ENCODE data around the gene ADGRG1. TPM values are rescaled to one million over a fixed set of nuclear protein-coding genes. Genes with fewer than 3 reads are reported as not detected.
A peak's percentile ranks its signal among the peaks of the same experiment; 100 is the strongest.

The ADGRG1 gene
- total RNA-seq, 2 donors from 2014 or later = 4.3 to 8.2 TPM

DNA sequence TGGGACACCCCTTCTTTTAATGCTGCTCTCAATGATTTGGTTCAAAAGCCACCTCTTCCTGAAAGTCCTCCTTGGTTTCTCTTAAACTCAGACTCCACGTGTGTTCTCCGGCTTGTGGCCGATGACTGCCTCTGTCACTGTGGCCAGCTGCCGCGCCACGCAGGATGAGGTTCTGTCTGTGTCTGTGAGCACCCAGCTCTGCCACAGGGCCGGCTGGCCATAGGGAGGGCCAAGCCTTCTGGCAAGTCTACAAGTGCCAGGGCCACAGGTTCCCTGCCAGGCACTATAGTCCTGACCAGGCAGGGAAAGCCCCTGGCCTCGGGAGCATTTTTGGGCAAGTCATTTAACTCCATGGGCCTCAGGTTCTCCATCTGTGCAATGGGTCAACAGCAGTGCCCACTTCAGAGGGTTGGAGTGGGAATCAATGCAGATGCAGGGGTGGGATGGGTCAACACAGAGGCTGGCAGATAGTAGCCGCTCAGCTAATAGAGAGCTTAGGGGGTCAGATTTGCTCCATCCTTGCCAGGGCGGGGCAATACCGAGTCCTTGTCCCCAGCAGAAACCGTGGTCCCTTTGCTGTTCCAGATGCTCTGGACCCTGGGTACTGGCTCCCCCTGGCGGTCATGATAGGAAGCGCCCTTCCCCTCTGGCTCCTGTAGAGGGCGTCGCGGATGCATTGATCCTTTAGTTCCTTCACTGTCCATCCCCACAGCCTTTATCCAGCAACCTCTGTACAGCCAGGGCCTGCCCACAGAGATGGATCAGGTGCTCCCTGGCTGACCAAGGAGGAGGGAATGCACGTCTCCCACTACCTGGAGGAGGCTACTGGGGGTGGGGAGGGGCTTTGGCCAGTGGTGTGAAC is 20.4 kb downstream of the ADGRG1 start:
- ATAC-seq = peak; percentile 83 to 85
- Mint-ChIP-seq H3K36me3 (no peaks in the 10 kb centered on the region), H3K27ac (peak overlapping the region; percentile 56 to 68), H3K9me3 (no peaks in the 10 kb centered on the region)
- DNase-seq (ENCODE audit: low spot score in 2 of 2) = peak; percentile 87 to 94

DNA sequence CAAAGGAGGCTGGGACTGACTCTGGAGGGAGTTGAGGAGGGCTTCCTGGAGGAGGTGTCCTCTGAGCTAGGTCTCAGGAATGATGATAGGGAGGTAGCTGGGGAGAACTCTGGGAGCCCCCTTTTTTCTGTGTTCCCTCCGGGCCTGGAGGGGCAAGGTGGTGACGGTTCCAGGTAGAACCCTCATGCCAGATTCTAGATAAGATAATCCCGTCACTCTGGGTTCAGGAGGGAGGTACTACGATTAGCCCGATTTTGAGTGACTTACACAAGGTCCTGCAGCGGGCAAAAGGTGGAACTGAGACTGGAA is 21.0 kb downstream of the ADGRG1 start:
- Mint-ChIP-seq H3K27ac (peak overlapping the region; percentile 56 to 68), H3K36me3 (no peaks in the 10 kb centered on the region), H3K9me3 (no peaks in the 10 kb centered on the region)
- DNase-seq (ENCODE audit: low spot score in 2 of 2) (no peak), ATAC-seq (no peak)

DNA sequence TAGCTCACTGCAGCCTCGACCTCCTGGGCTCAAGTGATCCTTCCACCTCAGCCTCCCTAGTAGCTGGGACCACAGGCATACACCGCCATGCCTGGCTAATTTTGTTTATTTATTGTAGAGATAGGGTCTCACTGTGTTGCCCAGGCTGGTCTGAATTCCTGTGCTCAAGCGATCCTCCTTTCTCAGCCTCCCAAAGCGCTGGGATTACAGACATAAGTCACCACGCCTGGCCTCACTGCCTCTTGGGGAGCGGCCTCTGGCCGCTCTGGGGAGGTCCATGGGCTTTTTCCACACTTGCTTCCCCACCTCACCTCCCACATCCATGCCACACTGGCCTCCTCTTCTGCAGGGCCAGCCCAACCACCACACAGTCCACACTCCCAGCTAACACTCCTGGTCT is 21.4 kb downstream of the ADGRG1 start:
- ATAC-seq (no peak), DNase-seq (ENCODE audit: low spot score in 2 of 2) (no peak)
- H3K36me3 Mint-ChIP-seq = no peaks in the 10 kb centered on the region
- H3K9me3 Mint-ChIP-seq = no peaks in the 10 kb centered on the region
- peak overlapping the region in 1 of 2 donors; percentile 15 for H3K27ac Mint-ChIP-seq

DNA sequence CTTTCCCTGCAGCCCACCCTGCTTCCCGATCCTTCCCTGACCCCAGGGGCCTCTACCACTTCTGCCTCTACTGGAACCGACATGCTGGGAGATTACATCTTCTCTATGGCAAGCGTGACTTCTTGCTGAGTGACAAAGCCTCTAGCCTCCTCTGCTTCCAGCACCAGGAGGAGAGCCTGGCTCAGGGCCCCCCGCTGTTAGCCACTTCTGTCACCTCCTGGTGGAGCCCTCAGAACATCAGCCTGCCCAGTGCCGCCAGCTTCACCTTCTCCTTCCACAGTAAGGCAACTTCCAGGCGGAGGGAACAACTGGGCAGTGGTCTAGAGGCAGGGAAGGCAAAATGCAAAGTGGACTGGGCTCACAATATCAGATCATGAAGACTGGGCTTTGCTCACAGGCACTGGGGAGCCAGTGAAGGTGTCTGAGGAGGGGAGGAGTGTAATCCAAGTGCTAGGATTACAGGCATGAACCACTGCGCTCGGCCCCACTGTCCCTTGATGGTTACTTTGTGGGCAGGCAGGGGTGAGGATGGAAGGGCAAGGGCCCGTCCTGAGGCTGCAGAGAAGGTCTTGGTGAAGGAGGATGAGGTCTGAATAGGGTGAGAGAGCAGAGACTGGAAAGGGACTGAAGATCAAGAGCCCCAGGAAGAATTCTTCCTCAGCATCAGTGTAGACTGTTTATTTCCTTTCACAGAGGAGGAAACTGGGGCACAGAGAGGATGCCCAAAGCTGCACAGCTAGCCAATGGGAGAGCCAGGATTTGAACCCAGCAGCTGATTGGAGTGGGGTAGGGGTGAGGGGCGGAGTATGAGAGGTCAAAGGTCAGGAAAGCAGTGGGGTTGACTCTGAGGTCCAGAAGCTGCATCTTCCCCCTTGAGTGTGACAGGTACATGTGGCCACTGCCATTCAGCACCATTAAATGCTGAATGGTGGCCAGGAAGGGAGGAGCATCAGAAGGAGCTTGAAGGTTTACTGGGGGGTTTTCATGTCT is 23.2 kb downstream of the ADGRG1 start:
- no peaks in the 10 kb centered on the region for H3K9me3 Mint-ChIP-seq
- ATAC-seq (peak in 1 of 2 donors; percentile 46), DNase-seq (ENCODE audit: low spot score in 2 of 2) (no peak)
- peak overlapping the region; percentile 26 to 39 for H3K27ac Mint-ChIP-seq
- H3K36me3 Mint-ChIP-seq = no peaks in the 10 kb centered on the region

DNA sequence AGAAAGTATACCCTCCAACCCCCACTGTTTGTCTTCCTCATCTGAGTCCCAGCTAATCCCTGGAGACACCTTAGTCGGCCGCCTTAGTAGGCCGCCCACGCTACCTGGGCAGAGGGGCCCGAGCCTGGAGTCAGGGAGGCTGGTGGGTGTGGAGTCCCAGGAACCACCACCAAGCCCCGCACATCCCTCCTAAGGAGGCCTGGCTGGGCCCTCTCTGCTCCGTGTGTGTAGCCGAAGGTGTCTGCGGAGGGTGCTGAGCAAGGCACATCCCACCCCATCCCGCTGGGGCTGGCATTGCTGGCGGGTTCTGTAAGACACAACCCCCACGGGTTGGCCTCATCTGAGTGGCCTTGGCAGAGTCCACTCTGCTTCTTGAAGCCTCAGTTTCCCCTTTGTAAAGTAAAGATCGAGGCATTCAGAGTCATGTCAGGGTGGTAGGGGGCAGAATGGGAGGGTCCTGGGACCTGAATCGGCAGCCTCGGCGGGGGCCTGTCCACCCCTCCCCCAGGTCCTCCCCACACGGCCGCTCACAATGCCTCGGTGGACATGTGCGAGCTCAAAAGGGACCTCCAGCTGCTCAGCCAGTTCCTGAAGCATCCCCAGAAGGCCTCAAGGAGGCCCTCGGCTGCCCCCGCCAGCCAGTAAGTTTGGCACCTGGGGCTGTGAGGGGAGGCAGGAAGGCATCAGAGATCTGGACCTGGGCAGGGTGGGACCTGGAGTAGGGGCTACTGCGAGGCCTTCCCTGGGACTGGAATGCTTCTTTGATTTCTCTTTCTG is 24.5 kb downstream of the ADGRG1 start:
- DNase-seq (ENCODE audit: low spot score in 2 of 2) (no peak), ATAC-seq (no peak)
- Mint-ChIP-seq H3K27ac (no peak overlapping the region), H3K36me3 (no peaks in the 10 kb centered on the region), H3K9me3 (no peaks in the 10 kb centered on the region)

DNA sequence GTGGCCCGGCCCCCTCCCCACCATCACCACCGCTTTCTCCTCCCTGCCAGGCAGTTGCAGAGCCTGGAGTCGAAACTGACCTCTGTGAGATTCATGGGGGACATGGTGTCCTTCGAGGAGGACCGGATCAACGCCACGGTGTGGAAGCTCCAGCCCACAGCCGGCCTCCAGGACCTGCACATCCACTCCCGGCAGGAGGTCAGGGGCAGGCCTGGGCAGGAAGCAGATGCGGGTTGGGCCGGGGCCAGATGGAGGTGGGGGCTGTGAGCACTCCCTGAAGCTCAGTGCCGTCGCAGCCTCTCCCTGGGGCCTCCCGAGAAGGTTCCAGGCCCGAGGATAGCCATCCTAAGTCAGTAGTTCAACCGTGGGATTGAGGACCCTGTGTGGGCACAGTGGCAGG is 25.5 kb downstream of the ADGRG1 start:
- no peak overlapping the region for H3K27ac Mint-ChIP-seq
- no peaks in the 10 kb centered on the region for H3K36me3 Mint-ChIP-seq
- no peak for ATAC-seq
- H3K9me3 Mint-ChIP-seq = no peaks in the 10 kb centered on the region
- DNase-seq (ENCODE audit: low spot score in 2 of 2) = no peak

DNA sequence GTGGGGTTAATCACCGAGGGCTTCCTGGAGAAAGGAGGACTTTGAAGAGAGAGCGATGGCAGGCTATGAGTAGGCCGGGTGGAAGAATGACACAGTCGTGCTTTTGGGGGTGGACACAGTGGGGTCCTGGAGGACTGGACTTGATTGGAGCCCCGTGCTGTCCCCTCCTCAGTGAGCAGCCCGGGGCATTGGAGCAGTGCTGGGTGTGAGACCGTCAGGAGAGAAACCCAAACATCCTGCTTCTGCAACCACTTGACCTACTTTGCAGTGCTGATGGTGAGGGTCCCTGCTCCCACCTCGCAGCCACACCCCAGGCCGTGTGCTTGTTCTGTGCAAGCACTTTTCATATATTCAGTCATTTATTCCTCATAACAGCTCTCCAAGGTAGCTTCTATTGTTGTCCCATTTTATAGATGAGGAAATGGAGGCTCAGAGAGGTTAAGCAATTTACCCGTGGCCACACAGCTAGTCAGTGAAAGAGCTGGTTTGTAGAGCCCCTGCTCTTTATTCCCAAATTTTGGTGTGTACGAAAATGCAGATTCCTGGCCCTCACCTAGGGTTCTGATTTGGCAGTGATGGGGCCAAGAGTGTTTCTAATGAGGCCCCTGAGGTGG is 28.0 kb downstream of the ADGRG1 start:
- H3K36me3 Mint-ChIP-seq = no peaks in the 10 kb centered on the region
- DNase-seq (ENCODE audit: low spot score in 2 of 2) (no peak), ATAC-seq (no peak)
- H3K9me3 Mint-ChIP-seq = no peaks in the 10 kb centered on the region
- no peak overlapping the region for H3K27ac Mint-ChIP-seq

DNA sequence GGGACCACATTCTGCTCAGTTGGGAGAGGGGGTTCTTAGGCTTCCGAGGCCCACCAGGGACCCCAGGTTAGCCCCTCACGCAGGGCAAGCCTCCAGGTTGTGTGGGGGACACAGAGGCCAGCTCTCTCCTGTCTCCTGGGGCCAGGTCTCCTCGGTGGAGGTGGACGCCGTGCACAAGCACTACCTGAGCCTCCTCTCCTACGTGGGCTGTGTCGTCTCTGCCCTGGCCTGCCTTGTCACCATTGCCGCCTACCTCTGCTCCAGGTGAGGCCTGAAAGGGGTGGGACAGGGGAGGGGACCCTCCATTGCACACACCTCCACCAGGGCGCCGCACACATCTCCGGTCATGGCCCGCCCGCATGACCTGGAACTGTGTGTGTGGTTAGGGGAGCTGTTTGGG is 28.8 kb downstream of the ADGRG1 start:
- Mint-ChIP-seq H3K36me3 (no peaks in the 10 kb centered on the region), H3K9me3 (no peaks in the 10 kb centered on the region), H3K27ac (no peak overlapping the region)
- DNase-seq (ENCODE audit: low spot score in 2 of 2) (no peak), ATAC-seq (no peak)

DNA sequence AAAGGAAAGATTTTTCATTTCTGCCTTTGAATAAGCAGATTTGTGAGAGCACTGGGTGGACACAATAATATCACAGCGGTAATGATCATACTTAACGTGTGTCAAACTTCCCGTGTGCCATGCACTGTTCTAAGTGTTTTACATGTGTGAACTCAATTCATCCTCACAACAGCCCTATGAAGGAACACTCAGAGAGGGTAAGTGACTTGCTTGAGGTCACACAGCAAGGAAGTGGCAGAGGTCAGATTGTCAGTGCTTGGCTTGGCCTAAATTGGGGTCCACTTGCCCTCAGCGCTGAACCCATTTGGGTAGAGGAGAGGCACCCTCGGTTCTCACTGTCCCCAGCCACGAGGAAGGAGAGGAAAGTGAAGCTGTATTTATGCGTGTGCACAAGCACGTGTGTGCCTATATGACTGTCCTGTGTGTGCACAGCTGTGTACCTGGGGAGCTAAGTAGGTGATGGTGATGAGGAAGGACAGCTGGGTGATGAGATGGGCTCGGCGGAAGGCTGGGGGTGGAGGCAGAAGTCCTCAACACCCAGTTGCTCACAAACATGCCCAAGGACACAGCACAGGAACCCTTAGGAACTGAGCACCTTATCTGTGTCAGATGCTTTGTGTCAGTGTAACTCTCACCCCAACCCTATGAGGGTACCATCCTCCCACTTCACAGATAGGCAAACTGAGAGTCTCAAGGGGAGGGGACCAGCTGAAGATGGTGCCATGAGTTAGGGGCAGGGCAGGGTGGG is 29.9 kb downstream of the ADGRG1 start:
- H3K27ac Mint-ChIP-seq = peak overlapping the region in 1 of 2 donors; percentile 67
- DNase-seq (ENCODE audit: low spot score in 2 of 2) = no peak
- no peaks in the 10 kb centered on the region for H3K36me3 Mint-ChIP-seq
- ATAC-seq = no peak
- H3K9me3 Mint-ChIP-seq = no peaks in the 10 kb centered on the region

DNA sequence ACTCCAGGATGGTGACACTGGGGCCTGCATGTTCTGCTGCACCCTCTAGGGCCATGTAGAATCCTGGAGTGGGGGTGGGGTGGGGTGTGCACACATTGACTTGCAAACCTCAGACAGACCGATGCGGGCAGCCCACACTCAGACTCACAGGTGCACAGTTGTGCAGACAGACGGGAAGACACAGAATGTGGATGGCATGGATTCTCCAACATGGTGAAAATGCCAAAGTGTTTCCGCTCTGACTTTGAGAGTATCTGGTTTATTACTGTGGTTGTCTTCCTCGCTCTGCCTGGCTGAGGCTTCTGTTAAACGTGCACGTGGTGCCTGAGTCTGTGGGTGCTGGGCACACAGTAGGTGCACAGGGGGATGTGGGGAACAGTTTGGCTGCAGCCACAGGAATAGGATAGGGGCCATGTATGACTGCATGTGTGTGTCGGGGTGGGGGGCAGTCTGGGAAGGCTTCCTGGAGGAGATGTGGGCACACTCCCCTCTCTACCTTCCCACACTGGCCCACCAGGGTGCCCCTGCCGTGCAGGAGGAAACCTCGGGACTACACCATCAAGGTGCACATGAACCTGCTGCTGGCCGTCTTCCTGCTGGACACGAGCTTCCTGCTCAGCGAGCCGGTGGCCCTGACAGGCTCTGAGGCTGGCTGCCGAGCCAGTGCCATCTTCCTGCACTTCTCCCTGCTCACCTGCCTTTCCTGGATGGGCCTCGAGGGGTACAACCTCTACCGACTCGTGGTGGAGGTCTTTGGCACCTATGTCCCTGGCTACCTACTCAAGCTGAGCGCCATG is 30.6 kb downstream of the ADGRG1 start:
- Mint-ChIP-seq H3K27ac (peak overlapping the region in 1 of 2 donors; percentile 11), H3K36me3 (no peaks in the 10 kb centered on the region), H3K9me3 (no peaks in the 10 kb centered on the region)
- ATAC-seq = no peak
- no peak for DNase-seq (ENCODE audit: low spot score in 2 of 2)

DNA sequence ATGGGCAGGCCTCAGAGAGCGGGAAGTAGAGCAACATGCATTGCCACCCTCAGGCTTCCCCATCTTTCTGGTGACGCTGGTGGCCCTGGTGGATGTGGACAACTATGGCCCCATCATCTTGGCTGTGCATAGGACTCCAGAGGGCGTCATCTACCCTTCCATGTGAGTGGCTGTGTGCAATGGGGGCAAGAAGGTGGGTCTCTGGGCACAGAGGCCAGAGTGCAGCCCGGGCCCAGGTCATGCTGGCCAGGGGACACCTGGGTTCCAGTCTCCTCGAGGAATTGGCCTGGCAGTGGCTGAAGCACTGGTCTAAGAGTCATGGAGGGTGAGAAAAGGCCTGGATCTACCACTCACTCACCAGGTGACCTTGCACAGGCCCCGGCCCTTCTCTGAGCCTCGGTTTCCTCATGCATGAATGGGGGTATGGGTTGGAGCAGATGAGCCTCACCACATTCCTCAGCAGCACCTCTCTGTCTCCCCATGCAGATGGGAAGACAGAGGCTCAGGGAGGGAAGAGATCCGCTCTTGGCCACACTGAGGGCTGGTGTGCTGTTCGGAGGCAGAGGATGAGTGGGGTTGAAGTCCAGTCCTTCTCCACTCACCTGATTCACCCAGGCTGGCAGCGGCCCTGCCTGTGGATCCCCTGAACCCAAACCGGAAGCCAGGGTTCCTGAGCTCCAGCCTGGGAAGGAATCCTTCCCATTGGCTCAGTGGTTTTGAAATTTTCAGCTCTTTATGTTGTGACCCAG is 32.5 kb downstream of the ADGRG1 start:
- Mint-ChIP-seq H3K36me3 (no peaks in the 10 kb centered on the region), H3K9me3 (no peaks in the 10 kb centered on the region), H3K27ac (no peak overlapping the region)
- ATAC-seq = no peak
- DNase-seq (ENCODE audit: low spot score in 2 of 2) = no peak

DNA sequence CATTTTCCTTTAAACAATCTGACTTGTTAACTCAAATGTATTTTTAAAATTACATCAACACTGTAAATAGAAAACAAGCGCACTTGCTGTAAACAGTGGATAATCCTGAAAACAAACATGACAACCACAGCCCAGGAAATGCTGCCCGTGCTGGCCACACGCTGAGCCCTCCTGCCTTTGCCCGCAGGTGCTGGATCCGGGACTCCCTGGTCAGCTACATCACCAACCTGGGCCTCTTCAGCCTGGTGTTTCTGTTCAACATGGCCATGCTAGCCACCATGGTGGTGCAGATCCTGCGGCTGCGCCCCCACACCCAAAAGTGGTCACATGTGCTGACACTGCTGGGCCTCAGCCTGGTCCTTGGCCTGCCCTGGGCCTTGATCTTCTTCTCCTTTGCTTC is 33.1 kb downstream of the ADGRG1 start:
- no peak for ATAC-seq
- no peaks in the 10 kb centered on the region for H3K36me3 Mint-ChIP-seq
- DNase-seq (ENCODE audit: low spot score in 2 of 2) = no peak
- H3K9me3 Mint-ChIP-seq = no peaks in the 10 kb centered on the region
- H3K27ac Mint-ChIP-seq = no peak overlapping the region

DNA sequence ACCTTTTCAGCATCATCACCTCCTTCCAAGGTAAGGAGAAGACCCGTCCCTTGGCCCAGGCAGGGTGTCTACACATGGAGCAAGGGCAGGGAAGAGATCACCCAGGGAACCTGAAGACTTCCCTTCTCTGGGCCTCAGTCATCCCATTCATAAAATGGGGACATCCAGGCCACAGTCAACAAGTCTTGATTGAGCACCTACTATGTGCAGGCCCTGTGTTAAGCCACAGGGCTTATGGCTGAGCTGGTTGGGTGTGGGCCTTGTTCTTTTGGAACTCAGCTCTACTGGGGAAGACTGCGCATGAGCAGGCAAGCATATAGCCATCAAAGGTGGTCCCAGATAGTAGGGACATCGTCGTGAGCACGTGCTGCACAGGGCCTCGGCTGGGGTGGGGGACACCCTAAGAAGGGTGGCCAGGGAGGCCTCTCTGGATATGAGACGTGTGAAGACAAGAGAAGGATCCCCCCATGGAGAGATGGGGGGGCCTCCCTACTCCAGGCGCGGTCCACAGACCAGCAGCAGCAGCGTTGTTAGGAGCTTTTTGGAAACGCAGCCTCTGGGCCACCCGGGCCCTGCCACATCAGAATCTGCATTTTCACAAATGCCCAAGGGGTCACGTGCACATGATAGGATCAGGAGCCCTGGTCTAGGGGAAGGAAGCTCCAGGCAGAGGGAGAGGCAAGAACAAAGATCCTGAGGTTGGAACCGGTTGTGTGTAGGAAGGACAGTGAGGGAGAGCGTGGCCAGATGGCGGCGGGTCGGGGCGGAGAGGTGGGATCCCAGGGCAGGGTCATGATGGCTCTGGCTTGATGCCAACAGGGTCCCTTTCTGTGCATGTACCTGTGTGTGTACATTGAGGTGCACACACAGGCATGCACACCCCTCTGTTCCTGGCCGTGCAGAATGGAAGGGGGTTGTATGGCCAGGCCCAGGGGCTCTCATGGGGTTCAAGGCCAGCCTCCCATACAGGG is 33.8 kb downstream of the ADGRG1 start:
- no peak for ATAC-seq
- Mint-ChIP-seq H3K36me3 (no peaks in the 10 kb centered on the region), H3K27ac (peak overlapping the region in 1 of 2 donors; percentile 3), H3K9me3 (no peaks in the 10 kb centered on the region)
- no peak for DNase-seq (ENCODE audit: low spot score in 2 of 2)

DNA sequence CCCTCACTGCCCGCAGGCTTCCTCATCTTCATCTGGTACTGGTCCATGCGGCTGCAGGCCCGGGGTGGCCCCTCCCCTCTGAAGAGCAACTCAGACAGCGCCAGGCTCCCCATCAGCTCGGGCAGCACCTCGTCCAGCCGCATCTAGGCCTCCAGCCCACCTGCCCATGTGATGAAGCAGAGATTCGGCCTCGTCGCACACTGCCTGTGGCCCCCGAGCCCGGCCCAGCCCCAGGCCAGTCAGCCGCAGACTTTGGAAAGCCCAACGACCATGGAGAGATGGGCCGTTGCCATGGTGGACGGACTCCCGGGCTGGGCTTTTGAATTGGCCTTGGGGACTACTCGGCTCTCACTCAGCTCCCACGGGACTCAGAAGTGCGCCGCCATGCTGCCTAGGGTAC is 35.0 kb downstream of the ADGRG1 start:
- Mint-ChIP-seq H3K36me3 (no peaks in the 10 kb centered on the region), H3K27ac (no peak overlapping the region), H3K9me3 (no peaks in the 10 kb centered on the region)
- ATAC-seq (no peak), DNase-seq (ENCODE audit: low spot score in 2 of 2) (no peak)

All from activated naive CD4-positive, alpha-beta T cell treated with anti-CD3 and anti-CD28 coated beads, Interleukin-2, amount 50 U/mL, for 72 hours (primary cell).